Small intestine (tissue), 7 donors: ENCODE results near the gene ERAL1. TPM values are rescaled to one million over a fixed set of nuclear protein-coding genes. Genes with fewer than 3 reads are reported as not detected.
"Not testable (repeated sequence)": the region's sequence is repeated elsewhere in the genome, so short reads cannot be mapped to it uniquely, and the experiment has no call there.

Source experiments
- DNase-seq, 2 donors: peaks; one replicate each; pipeline versions ENCODE4 v3.0.0 to v3.0.0-alpha.2; 2013
- FAIRE-seq: peaks from 2 replicates; lab custom pipeline; 2012; peaks lifted over from hg19 to GRCh38; lab: Jason Lieb, UNC
- H3K27ac ChIP-seq, 3 donors: one replicate each; pipeline ENCODE4 v1.5.1; 2013; ENCODE audit warnings: low read length in 2 of 3, mild to moderate bottlenecking in 2 of 3, control low read depth in 1 of 3, inconsistent platforms in 1 of 3, low read depth in 1 of 3, moderate library complexity in 1 of 3
- H3K27me3 ChIP-seq, 3 donors: one replicate each; pipeline ENCODE4 v1.6.1; 2013; ENCODE audit warnings: low read length in 3 of 3, inconsistent platforms in 1 of 3; ENCODE audit not compliant: control insufficient read depth in 3 of 3, insufficient read depth in 3 of 3
- H3K36me3 ChIP-seq, 3 donors: one replicate each; pipeline ENCODE4 v1.6.1; 2013; ENCODE audit warnings: low read length in 3 of 3, inconsistent platforms in 1 of 3, low read depth in 1 of 3, mild to moderate bottlenecking in 1 of 3, moderate library complexity in 1 of 3; ENCODE audit not compliant: control insufficient read depth in 3 of 3, insufficient read depth in 2 of 3
- H3K4me1 ChIP-seq, 3 donors: one replicate each; pipeline ENCODE4 v1.6.1; 2013; ENCODE audit warnings: low read length in 2 of 3, inconsistent platforms in 1 of 3, low read depth in 1 of 3, mild to moderate bottlenecking in 1 of 3, moderate library complexity in 1 of 3; ENCODE audit not compliant: control insufficient read depth in 3 of 3, insufficient read depth in 2 of 3
- H3K4me3 ChIP-seq, 3 donors: one replicate each; pipeline ENCODE4 v1.5.1; 2013; ENCODE audit warnings: low read length in 3 of 3, control low read depth in 1 of 3, inconsistent platforms in 1 of 3, low read depth in 1 of 3, mild to moderate bottlenecking in 1 of 3, moderate library complexity in 1 of 3
- H3K9me3 ChIP-seq, 2 donors: one replicate each; pipeline ENCODE4 v1.6.1; 2013; ENCODE audit warnings: low read depth in 1 of 2, low read length in 1 of 2; ENCODE audit not compliant: control insufficient read depth in 2 of 2, insufficient read depth in 1 of 2
- WGBS, 3 donors: extraction: QIAGEN DNeasy Blood & Tissue Kit; methylation state at CpG; one replicate each; pipeline ENCODE4 v1.1.7; 2013; 5-methylcytosine and 5-hydroxymethylcytosine counted together
- polyA plus RNA-seq, 4 donors: library from polyadenylated mRNA; stranded (reverse) in 3 of 4; unstranded in 1 of 4; fragments of 200-250 nt in 3 of 4; fragments of 120-200 nt in 1 of 4; gene quantifications; one replicate each; pipeline versions ENCODE4 v1.2.1 to v1.2.3, GENCODE V29; 2013
- donor health status: healthy with polysubstance abuse.
- donor health status: control.
- donor health status: control.
- donor health status: Bipolar disorder and iron deficiency.
- donor health status: healthy.

Gene ERAL1
- polyA plus RNA-seq, 4 donors = 38.5 to 48.9 (median 46.7) TPM

GRCh38 chr17:28875848-28876550 is 21.2 kb downstream of the ERAL1 start:
- Histone ChIP-seq H3K27me3 (no peaks in the 10 kb centered on the region), H3K27ac (no peak overlapping the region), H3K4me1 (peaks cover 0 to 8% (median 0%) of the 10 kb centered on the region in 3 donors), H3K36me3 (peaks cover 5 to 23% (median 9%) of the 10 kb centered on the region in 3 donors), H3K9me3 (no peaks in the 10 kb centered on the region), H3K4me3 (no peak overlapping the region)
- FAIRE-seq = no peak
- 46 to 48% (median 47%) methylated on average over 1 of the region's 1 CpG for WGBS, 3 donors
- DNase-seq = no peak

- DNase-seq = not testable (repeated sequence)
These were observed 22.4 kb downstream of the ERAL1 start for GRCh38 chr17:28877150-28877711.

GRCh38 chr17:28878158-28878910 is 23.5 kb downstream of the ERAL1 start:
- DNase-seq (no peak), FAIRE-seq (no peak)
- no peaks in the 10 kb centered on the region for H3K27me3 ChIP-seq
- 84 to 90% (median 88%) methylated on average over 2 of the region's 2 CpGs for WGBS, 3 donors
- peaks cover 0 to 8% (median 0%) of the 10 kb centered on the region in 3 donors for H3K4me1 ChIP-seq
- H3K4me3 ChIP-seq = no peak overlapping the region
- H3K36me3 ChIP-seq = peaks cover 9 to 46% (median 13%) of the 10 kb centered on the region in 3 donors
- no peaks in the 10 kb centered on the region for H3K9me3 ChIP-seq
- H3K27ac ChIP-seq = no peak overlapping the region

More at GRCh38 chr17:28877150-28877711, 22.4 kb downstream of the ERAL1 start:
- not testable (repeated sequence) for H3K4me1 ChIP-seq, H3K9me3 ChIP-seq, H3K4me3 ChIP-seq, FAIRE-seq, H3K27ac ChIP-seq, H3K27me3 ChIP-seq
- H3K36me3 ChIP-seq = peaks cover 9 to 35% (median 11%) of the 10 kb centered on the region in 3 donors
- WGBS, 3 donors = 92 to 94% (median 93%) methylated on average over 6 of the region's 6 CpGs

GRCh38 chr17:28878981-28879380 is 24.2 kb downstream of the ERAL1 start:
- FAIRE-seq (no peak), DNase-seq (peak; percentile 75 to 81)
- H3K36me3 ChIP-seq = peaks cover 9 to 53% (median 13%) of the 10 kb centered on the region in 3 donors
- peaks cover 0 to 8% (median 0%) of the 10 kb centered on the region in 3 donors for H3K4me1 ChIP-seq
- H3K9me3 ChIP-seq = no peaks in the 10 kb centered on the region
- no peak overlapping the region for H3K4me3 ChIP-seq
- H3K27ac ChIP-seq = no peak overlapping the region
- WGBS, 3 donors = 37 to 63% (median 52%) methylated on average over 4 of the region's 4 CpGs
- H3K27me3 ChIP-seq = no peaks in the 10 kb centered on the region

- H3K27ac ChIP-seq = no peak overlapping the region
- H3K36me3 ChIP-seq = peaks cover 9 to 63% (median 13%) of the 10 kb centered on the region in 3 donors
- FAIRE-seq (no peak), DNase-seq (no peak)
- H3K4me1 ChIP-seq = no peaks in the 10 kb centered on the region
- H3K9me3 ChIP-seq = no peaks in the 10 kb centered on the region
- no peaks in the 10 kb centered on the region for H3K27me3 ChIP-seq
- WGBS, 3 donors = 73 to 76% (median 74%) methylated on average over 9 of the region's 9 CpGs
- no peak overlapping the region for H3K4me3 ChIP-seq
These were observed 25.2 kb downstream of the ERAL1 start for GRCh38 chr17:28879886-28880571.

GRCh38 chr17:28880572-28880945 is 25.7 kb downstream of the ERAL1 start:
- Histone ChIP-seq H3K27ac (no peak overlapping the region), H3K36me3 (peaks cover 9 to 68% (median 13%) of the 10 kb centered on the region in 3 donors), H3K4me3 (no peak overlapping the region), H3K4me1 (no peaks in the 10 kb centered on the region), H3K9me3 (no peaks in the 10 kb centered on the region), H3K27me3 (no peaks in the 10 kb centered on the region)
- FAIRE-seq = no peak
- 90 to 94% (median 93%) methylated on average over 10 of the region's 10 CpGs for WGBS, 3 donors
- DNase-seq = no peak

- WGBS, 3 donors = 94 to 96% (median 95%) methylated on average over 17 of the region's 17 CpGs
- DNase-seq = no peak
- peaks cover 9 to 79% (median 13%) of the 10 kb centered on the region in 3 donors for H3K36me3 ChIP-seq
- H3K9me3 ChIP-seq = no peaks in the 10 kb centered on the region
- no peaks in the 10 kb centered on the region for H3K27me3 ChIP-seq
- no peak overlapping the region for H3K27ac ChIP-seq
- H3K4me3 ChIP-seq = no peak overlapping the region
- no peak for FAIRE-seq
- H3K4me1 ChIP-seq = no peaks in the 10 kb centered on the region
These were observed 26.8 kb downstream of the ERAL1 start for GRCh38 chr17:28881533-28882056.
